DMS53 treated with DMSO at 0.1 percent for 48 hours (cell line): ENCODE results near the gene NIPBL.
"Not testable (repeated sequence)": the region's sequence is repeated elsewhere in the genome, so short reads cannot be mapped to it uniquely, and the experiment has no call there.

ENCODE experiments used
- DNase-seq: peaks from one replicate; lab custom pipeline; 2025; ENCODE audit not compliant: unreplicated experiment; lab: John Stamatoyannopoulos, UW

The NIPBL gene

GRCh38 chr5:36944607-36945225 lies 68.1 kb downstream of the NIPBL start:
- peak; percentile 41 for DNase-seq

- no peak for DNase-seq
Observed at GRCh38 chr5:36945687-36946086, 69.1 kb downstream of the NIPBL start.

DNA sequence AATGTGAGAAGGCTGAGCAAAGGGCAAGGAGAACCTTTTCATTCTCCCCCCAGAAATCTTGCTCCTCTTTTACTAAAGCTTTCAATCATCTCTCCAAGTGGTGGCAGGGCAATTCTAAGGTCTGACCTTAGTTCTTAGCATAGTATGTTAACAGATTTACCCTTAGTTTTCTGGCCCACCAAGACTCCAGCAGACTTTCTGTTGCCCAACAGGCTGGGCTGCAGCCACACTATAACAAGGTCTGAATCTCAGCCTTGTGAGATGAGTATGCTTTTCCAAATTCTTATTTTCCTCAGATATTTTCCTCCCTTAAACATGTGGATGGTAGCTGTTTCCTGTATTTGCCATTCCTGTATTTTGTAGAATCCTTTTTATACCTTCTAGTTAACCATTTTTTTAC lies 69.5 kb downstream of the NIPBL start:
- DNase-seq, result no peak

DNA sequence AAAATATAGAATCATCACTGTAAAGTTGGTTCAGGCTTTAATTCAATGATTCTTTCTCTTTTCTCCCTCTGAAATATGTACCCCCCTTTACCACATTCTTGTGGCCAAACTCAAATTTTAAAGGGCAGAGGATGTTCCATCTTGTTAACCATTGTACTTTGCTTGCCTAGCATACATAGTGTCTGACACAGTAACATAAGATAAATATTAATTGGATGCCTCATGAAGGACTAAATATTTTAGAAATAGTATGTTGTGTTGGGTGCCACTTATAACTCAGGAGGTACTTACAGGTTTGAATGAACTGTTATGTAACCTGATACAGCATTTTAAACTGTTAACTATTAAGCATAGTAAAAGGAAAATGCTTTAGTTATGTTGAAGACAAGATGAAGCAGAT lies 71.5 kb downstream of the NIPBL start:
- DNase-seq, result no peak

DNA sequence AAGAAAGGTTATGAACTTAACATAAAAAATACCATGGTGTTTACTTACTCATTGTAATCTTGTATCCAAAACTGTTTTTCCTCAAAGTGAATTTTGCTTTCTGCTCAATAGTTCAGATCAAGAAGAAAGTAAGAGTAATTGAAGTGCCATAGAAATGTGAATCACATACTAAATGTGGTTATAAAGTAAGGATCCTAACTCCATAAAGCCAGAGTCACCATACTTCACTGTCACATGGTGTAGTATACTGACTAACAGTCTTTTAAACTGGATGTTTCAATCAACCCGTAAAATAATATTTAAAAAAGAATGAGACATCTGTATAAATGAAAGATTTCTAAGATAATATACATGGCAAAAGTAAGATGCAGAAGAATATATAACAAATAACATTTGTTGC lies 72.1 kb downstream of the NIPBL start:
- no peak for DNase-seq

GRCh38 chr5:36949593-36949992 lies 73.0 kb downstream of the NIPBL start:
- DNase-seq, result no peak

- DNase-seq, result no peak
Observed at GRCh38 chr5:36950586-36951457, 74.3 kb downstream of the NIPBL start.

- no peak for DNase-seq
Observed at GRCh38 chr5:36953043-36953442, 76.5 kb downstream of the NIPBL start.

- no peak for DNase-seq
Observed at GRCh38 chr5:36957953-36958537, 81.5 kb downstream of the NIPBL start.

- DNase-seq, result no peak
Observed at GRCh38 chr5:36958612-36959011, 82.0 kb downstream of the NIPBL start.

DNA sequence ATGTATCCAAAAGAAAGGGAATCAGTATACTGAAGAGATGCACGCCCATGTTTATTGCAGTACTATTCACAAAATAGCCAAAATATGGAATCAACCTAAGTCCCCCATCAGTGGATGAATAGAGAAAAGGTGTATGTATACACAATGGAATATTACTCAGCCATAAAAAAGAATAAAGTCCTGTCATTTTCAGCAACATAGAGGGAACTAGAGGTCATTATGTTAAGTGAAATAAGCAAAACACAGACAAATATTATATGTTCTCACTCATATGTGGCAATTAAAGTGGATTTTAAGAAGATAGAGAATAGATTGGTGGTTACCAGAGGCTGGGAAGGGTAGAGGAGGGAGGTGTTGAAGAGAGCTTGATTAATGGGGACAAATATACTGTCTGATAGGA lies 88.6 kb downstream of the NIPBL start:
- DNase-seq, result no peak

DNA sequence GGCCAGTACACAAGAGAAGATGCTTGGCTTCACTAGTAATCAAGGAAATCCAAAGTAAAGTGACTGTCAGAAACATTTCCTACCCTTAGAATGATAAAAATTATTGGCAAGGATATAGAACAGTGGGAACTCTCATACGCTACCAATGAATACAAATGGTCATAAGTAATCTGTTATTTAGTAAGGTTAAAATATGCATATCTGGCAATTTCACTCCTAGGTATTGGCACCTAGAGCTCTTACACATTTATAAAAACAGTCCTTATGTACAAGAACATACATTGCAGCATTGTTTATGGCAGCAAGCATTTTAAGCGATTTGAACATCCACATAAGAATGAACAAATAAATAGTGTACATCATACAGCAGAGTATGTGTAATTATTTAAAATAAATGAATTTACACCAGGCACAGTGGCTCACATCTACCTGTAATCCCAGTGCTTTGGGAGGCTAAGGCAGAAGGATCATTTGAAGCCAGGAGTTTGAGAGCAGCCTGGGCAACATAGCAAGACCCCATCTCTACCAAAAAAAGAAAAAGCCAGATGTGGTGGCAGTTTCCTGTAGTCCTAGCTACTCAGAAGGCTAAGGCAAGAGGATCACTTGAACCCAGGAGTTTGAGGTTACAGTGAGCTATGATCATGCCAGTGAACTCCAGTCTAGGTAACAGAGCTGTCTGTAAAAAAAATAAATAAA lies 93.3 kb downstream of the NIPBL start:
- no peak for DNase-seq

GRCh38 chr5:36978196-36978595 lies 101.6 kb downstream of the NIPBL start:
- no peak for DNase-seq

- no peak for DNase-seq
Observed at GRCh38 chr5:36982146-36982545, 105.6 kb downstream of the NIPBL start.

GRCh38 chr5:36985387-36985786 lies 108.8 kb downstream of the NIPBL start:
- DNase-seq, result no peak

DNA sequence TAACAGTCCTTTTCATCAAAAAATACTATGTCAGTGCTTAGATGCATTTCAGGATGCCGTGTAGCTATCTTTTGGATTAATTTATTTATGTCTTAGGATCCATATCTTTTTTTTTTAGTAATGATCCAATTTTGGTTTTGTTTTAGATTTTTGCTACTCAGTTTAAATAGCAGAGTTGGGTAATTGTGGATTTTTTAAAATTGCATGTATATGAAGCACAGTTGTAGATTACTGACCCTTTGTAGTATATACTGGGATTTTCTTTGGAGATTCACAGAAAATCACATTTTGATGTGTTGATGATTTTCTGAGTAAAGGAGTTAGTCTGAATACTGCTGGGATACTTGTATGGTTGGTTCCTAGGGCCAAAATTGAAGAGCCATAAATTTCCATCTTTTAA lies 111.8 kb downstream of the NIPBL start:
- no peak for DNase-seq

- DNase-seq, result no peak
Observed at GRCh38 chr5:36998578-36998977, 122.0 kb downstream of the NIPBL start.

GRCh38 chr5:37002176-37002751 lies 125.7 kb downstream of the NIPBL start:
- no peak for DNase-seq

DNA sequence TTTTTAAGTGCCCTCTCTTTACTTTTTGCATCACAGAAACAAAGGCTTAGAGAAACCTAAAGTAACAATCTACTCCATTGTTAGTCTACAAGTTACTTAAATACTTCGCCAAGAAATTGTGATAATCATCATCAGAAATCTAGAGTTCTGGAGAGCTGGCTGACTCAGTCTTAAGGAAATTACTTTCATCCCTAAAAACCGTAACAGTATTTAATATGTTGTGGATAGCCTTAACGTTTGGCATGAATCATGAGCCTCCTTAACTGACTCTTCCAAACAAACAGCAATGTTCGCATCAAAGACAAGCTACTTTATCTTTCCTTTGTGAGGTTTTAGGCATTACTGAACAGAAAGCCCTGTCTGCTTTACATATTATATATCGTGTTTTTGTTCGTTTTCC lies 128.7 kb downstream of the NIPBL start:
- DNase-seq, result no peak

DNA sequence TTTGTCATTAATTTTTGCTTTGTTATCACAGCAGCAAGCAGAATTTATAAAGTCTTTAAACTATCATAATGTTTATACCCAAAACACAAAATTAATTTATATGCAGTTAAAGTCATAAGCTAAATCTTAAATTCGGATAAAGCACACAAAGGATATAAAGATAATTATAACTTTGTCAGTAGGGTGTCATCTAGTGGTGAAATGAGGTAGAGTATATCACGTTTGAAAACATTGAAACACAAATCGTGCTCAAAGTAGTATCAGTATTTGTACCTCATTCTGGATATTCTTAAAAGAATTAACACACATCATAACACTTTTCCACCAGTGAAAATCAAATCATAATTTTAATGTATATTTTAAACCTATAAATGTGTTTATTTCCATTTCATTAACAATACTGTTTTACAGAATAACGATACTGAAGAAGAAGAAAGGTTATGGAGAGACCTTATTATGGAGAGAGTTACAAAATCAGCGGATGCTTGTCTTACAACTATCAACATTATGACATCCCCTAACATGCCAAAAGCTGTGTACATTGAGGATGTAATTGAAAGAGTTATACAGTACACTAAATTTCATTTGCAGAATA lies 129.5 kb downstream of the NIPBL start:
- peak; percentile 2 for DNase-seq

DNA sequence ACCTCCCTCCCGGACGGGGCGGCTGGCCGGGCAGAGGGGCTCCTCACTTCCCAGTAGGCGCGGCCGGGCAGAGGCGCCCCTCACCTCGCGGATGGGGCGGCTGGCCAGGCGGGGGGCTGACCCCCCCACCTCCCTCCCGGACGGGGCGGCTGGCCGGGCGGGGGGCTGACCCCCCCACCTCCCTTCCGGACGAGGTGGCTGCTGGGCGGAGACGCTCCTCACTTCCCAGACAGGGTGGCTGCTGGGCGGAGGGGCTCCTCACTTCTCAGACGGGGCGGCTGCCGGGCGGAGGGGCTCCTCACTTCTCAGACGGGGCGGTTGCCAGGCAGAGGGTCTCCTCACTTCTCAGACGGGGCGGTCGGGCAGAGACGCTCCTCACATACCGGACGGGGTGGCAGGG lies 136.6 kb downstream of the NIPBL start:
- DNase-seq, result not testable (repeated sequence)
